ENCODE measurements around the gene PPP1R3E. TPM values are rescaled to one million over a fixed set of nuclear protein-coding genes. Genes with fewer than 3 reads are reported as not detected.

PPP1R3E gene
- total RNA-seq, 1 experiment from 2014 or later = 10.9 TPM

DNA sequence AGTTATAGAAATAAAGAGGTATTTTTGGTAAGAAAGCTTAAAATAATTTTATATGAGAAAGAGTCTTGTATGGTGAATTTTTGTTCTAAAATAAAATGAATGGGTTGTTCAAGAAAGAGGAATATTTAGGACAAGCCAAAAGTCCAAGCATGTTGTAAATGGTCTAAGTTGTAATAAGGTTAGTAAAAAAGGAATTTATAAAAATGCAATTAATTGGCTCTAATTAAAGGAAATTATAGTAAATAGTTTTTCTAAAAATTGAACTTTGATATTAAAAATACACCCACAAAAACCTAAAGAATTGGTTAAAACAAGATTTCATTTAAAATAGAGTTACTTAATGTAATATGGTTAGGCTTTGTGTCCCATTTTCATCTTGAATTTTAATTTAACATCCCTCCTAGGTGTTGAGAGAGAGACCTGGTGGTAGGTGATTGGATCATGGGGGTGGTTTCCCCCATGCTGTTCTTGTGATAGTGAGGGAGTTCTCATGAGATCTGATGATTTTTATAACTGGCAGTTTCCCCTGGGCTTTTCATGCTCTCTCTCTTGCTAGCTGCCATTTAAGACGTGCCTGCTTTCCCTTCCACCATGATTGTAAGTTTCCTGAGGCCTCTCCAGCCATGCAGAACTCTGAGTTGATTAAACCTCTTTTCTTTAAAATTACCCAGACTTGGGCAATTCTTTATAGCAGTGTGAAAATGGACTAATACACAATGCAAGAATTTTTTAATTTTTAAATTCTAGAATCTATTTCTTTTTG is 37.0 kb upstream of the PPP1R3E start:
- intact Hi-C loops (cut with micrococcal nuclease; ENCODE audit: unreplicated experiment) = no loop called here
- Histone ChIP-seq H3K4me3 (ENCODE audit: low read depth, low read length, poor library complexity, severe bottlenecking) (no peak overlapping the region), H3K36me3 (ENCODE audit: insufficient read depth, low read length, poor library complexity, severe bottlenecking) (no peaks in the 10 kb centered on the region), H3K9me3 (ENCODE audit: low read depth, low read length, poor library complexity, severe bottlenecking) (peaks cover 23% of the 10 kb centered on the region), H3K27me3 (replicated peaks; ENCODE audit: insufficient read depth, low read depth, low read length, poor library complexity) (no peaks in the 10 kb centered on the region), H3K27ac (ENCODE audit: low read depth, low read length, poor library complexity, severe bottlenecking) (no peak overlapping the region), H3K4me1 (ENCODE audit: insufficient read depth, low read length, poor library complexity, severe bottlenecking) (no peaks in the 10 kb centered on the region)
- no peak for DNase-seq (ENCODE audit: low spot score)
- TF ChIP-seq CTCF (conservative IDR thresholded peaks at IDR 0.05; ENCODE audit: low read depth, low read length) (no peak), EZH2 (IDR thresholded peaks at IDR 0.05; ENCODE audit: borderline replicate concordance, low read depth, low read length, poor library complexity, severe bottlenecking) (no peak)
- CTCF ChIA-PET = no interaction called here
- BruUV-seq (replicated peaks) = no TSS peak
- POLR2A ChIA-PET (ENCODE audit: low non-redundant PET) = no interaction called here

- ChIA-PET CTCF (no interaction called here), POLR2A (ENCODE audit: low non-redundant PET) (no interaction called here)
- H3K9me3 ChIP-seq (ENCODE audit: low read depth, low read length, poor library complexity, severe bottlenecking) = peaks cover 20% of the 10 kb centered on the region
These were observed 33.0 kb upstream of the PPP1R3E start for GRCh38 chr14:23335623-23336022.

GRCh38 chr14:23327947-23328744 is 25.5 kb upstream of the PPP1R3E start:
- ChIA-PET CTCF (no interaction called here), POLR2A (ENCODE audit: low non-redundant PET) (no interaction called here)
- H3K4me1 ChIP-seq (ENCODE audit: insufficient read depth, low read length, poor library complexity, severe bottlenecking) = peaks cover 4% of the 10 kb centered on the region
- intact Hi-C loops (cut with micrococcal nuclease; ENCODE audit: unreplicated experiment) = loop anchor here (1.0 to 2.0 kb wide), 2 partner anchors 52 to 231 kb away; no protein-coding TSS in a partner anchor
- peak; percentile 82 for DNase-seq (ENCODE audit: low spot score)
- H3K27me3 ChIP-seq (replicated peaks; ENCODE audit: insufficient read depth, low read depth, low read length, poor library complexity) = no peaks in the 10 kb centered on the region
- no TSS peak for BruUV-seq (replicated peaks)
- no peaks in the 10 kb centered on the region for H3K9me3 ChIP-seq (ENCODE audit: low read depth, low read length, poor library complexity, severe bottlenecking)
- no peak overlapping the region for H3K4me3 ChIP-seq (ENCODE audit: low read depth, low read length, poor library complexity, severe bottlenecking)
- peaks cover 32% of the 10 kb centered on the region for H3K36me3 ChIP-seq (ENCODE audit: insufficient read depth, low read length, poor library complexity, severe bottlenecking)
- peak; percentile 90 for TF ChIP-seq CTCF (conservative IDR thresholded peaks at IDR 0.05; ENCODE audit: low read depth, low read length)
- TF ChIP-seq EZH2 (IDR thresholded peaks at IDR 0.05; ENCODE audit: borderline replicate concordance, low read depth, low read length, poor library complexity, severe bottlenecking) = no peak
- H3K27ac ChIP-seq (ENCODE audit: low read depth, low read length, poor library complexity, severe bottlenecking) = no peak overlapping the region

More at GRCh38 chr14:23335623-23336022, 33.0 kb upstream of the PPP1R3E start:
- H3K36me3 ChIP-seq (ENCODE audit: insufficient read depth, low read length, poor library complexity, severe bottlenecking) = no peaks in the 10 kb centered on the region
- DNase-seq (ENCODE audit: low spot score) = no peak
- no peaks in the 10 kb centered on the region for H3K27me3 ChIP-seq (replicated peaks; ENCODE audit: insufficient read depth, low read depth, low read length, poor library complexity)
- TF ChIP-seq CTCF (conservative IDR thresholded peaks at IDR 0.05; ENCODE audit: low read depth, low read length) (no peak), EZH2 (IDR thresholded peaks at IDR 0.05; ENCODE audit: borderline replicate concordance, low read depth, low read length, poor library complexity, severe bottlenecking) (no peak)
- H3K4me1 ChIP-seq (ENCODE audit: insufficient read depth, low read length, poor library complexity, severe bottlenecking) = no peaks in the 10 kb centered on the region
- intact Hi-C loops (cut with micrococcal nuclease; ENCODE audit: unreplicated experiment) = loop anchor here (1.0 kb wide), 1 partner anchor 17 kb away; the partner anchor contains the start of gene SLC22A17
- BruUV-seq (replicated peaks) = no TSS peak
- H3K27ac ChIP-seq (ENCODE audit: low read depth, low read length, poor library complexity, severe bottlenecking) = no peak overlapping the region
- H3K4me3 ChIP-seq (ENCODE audit: low read depth, low read length, poor library complexity, severe bottlenecking) = no peak overlapping the region
